Right atrium auricular region (tissue), 2 donors: ENCODE measurements around the gene ERC2. TPM values are rescaled to one million over a fixed set of nuclear protein-coding genes. Genes with fewer than 3 reads are reported as not detected.

Experiments used
- DNase-seq: peaks from one replicate; pipeline ENCODE4 v3.0.0-alpha.2; 2019; ENCODE audit warnings: low spot score
- H3K27ac ChIP-seq, 2 donors: fragments of 200-600 bp; sonication (generic); 1 replicate in 1 of 2; 2 replicates in 1 of 2; pipeline ENCODE4 v1.5.1; 2016 to 2019
- H3K27me3 ChIP-seq, 2 donors: fragments of 200-600 bp; sonication (generic); one replicate each; pipeline versions ENCODE4 v1.5.1 to v1.6.0; 2017 to 2019
- H3K36me3 ChIP-seq: fragments of 200-600 bp; sonication (generic); one replicate; pipeline ENCODE4 v1.5.1; 2016
- H3K4me1 ChIP-seq, 2 donors: fragments of 200-600 bp; sonication (generic); one replicate each; pipeline versions ENCODE4 v1.5.1 to v1.6.0; 2017 to 2019
- H3K4me3 ChIP-seq, 2 donors: fragments of 200-600 bp; sonication (generic); 1 replicate in 1 of 2; 2 replicates in 1 of 2; pipeline ENCODE4 v1.5.1; 2017 to 2019; ENCODE audit warnings: mild to moderate bottlenecking in 1 of 2, moderate library complexity in 1 of 2
- H3K9me3 ChIP-seq, 2 donors: fragments of 200-600 bp; sonication (generic); one replicate each; pipeline ENCODE4 v1.5.1; 2019
- total RNA-seq, 2 donors: library from RNA; depleted of rRNA; stranded (reverse); fragments of >200 nt; gene quantifications; one replicate each; pipeline ENCODE4 v1.1.0, GENCODE V29; 2016
- TF ChIP-seq, protein P1 (sequence below), 2 donors: fragments of 200-600 bp; sonication (generic); IDR thresholded peaks; one replicate each; pipeline ENCODE4 v1.5.1; 2019; ENCODE audit warnings: antibody characterized with exemption in 2 of 2

ERC2 gene
- total RNA-seq, 2 donors from 2014 or later, result 2.9 to 4.0 TPM

DNA sequence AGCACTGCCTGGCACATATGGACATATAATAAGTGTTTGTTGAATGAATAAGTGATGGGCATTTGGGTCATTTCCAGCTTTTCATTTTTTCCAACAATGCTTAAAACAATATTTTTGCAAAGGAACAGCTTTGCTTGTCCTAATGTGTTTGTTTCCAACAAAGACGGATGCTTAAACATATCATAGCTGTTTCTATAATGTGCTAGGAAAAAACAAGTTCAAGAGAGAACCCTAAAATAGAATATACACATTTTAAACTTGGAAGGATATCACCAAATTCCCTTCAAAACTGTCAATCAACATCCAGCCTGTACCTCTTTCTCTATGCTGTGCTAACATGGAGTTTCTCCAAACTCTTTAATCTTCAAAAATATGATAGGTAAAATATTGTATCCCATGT, 756.6 kb downstream of the ERC2 start:
- no peak for DNase-seq
- no peaks in the 10 kb centered on the region for H3K27me3 ChIP-seq
- TF ChIP-seq, protein P1, sequence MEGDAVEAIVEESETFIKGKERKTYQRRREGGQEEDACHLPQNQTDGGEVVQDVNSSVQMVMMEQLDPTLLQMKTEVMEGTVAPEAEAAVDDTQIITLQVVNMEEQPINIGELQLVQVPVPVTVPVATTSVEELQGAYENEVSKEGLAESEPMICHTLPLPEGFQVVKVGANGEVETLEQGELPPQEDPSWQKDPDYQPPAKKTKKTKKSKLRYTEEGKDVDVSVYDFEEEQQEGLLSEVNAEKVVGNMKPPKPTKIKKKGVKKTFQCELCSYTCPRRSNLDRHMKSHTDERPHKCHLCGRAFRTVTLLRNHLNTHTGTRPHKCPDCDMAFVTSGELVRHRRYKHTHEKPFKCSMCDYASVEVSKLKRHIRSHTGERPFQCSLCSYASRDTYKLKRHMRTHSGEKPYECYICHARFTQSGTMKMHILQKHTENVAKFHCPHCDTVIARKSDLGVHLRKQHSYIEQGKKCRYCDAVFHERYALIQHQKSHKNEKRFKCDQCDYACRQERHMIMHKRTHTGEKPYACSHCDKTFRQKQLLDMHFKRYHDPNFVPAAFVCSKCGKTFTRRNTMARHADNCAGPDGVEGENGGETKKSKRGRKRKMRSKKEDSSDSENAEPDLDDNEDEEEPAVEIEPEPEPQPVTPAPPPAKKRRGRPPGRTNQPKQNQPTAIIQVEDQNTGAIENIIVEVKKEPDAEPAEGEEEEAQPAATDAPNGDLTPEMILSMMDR (IDR thresholded peaks at IDR 0.05), result no peak

DNA sequence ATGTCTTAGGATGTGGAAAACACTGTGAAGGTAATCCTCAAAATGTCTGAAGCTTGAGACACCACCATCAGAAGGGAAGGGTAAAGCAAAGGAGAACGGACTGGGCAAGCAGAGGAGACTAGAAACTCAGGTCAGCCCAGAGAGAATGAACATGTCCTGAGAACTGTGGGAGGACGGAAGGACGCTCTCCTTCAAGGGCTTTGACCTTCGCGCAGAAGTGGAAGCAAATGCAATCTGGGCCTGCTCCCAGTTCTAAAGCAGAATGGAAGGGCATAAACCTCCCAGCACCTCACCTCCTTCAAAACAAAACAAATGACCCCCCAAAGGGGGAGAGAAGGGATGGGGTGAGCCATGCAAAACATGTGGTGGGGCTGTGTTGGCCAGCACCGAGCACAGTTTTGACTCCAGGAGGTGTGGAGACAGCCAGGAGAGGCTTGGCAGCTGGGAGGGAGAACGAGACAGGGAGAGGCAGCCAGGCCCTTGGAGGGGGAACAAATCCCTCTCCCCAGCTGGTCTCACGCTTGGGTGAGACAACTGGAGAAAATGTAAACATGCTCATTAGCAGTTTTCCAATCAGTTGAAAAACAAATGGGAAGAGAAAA, 758.8 kb downstream of the ERC2 start:
- no peak overlapping the region for H3K4me3 ChIP-seq
- no peaks in the 10 kb centered on the region for H3K9me3 ChIP-seq
- TF ChIP-seq, protein P1 (IDR thresholded peaks at IDR 0.05), result no peak
- DNase-seq, result no peak
- peaks cover 0 to 7% of the 10 kb centered on the region in 2 donors for H3K4me1 ChIP-seq
- H3K27ac ChIP-seq, result no peak overlapping the region
- no peaks in the 10 kb centered on the region for H3K27me3 ChIP-seq
- no peaks in the 10 kb centered on the region for H3K36me3 ChIP-seq

More for the DNA sequence above, 756.6 kb downstream of the ERC2 start:
- Histone ChIP-seq H3K36me3 (no peaks in the 10 kb centered on the region), H3K4me3 (no peak overlapping the region), H3K27ac (no peak overlapping the region), H3K4me1 (peaks cover 0 to 7% of the 10 kb centered on the region in 2 donors), H3K9me3 (no peaks in the 10 kb centered on the region)

DNA sequence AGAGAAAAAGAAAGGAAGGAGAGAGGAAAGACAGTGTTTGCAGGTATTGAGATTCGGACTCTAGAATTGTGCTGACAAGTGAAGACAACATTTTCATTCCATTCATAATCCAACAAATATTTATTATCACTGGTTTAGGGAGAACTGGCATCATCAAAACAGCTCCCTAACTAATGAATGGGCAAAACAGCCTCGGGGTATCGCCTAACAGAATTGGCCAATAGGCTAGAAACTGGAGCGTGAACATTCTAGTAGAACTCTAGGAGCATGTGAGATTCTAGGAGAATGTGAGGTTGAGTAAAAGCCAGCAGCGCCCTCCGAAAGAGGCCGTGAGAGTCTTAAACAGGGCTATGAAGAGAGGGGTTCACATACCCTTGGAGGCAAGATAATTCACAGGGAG, 759.3 kb downstream of the ERC2 start:
- Histone ChIP-seq H3K9me3 (no peaks in the 10 kb centered on the region), H3K4me1 (peaks cover 0 to 7% of the 10 kb centered on the region in 2 donors), H3K4me3 (no peak overlapping the region), H3K27me3 (no peaks in the 10 kb centered on the region), H3K36me3 (no peaks in the 10 kb centered on the region), H3K27ac (no peak overlapping the region)
- DNase-seq, result no peak
- TF ChIP-seq, protein P1 (IDR thresholded peaks at IDR 0.05), result no peak

DNA sequence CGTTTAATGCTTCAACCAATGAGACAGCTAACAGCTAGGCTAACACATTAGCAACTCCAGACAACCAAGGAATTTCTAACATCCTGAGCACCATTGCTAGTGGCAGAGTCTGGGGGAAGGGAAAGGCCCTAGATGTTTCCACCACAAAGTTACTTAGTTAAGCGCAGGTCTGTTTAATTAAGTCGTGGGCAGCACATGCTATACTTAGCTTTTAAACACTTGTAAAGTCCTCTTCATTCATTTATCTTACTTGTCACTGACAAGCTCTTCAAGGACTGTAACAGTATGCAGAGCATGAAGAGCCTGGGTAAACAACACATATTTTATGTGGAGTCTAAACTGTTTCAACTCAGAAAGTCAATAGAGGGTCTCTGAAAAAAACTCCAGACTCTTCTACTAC, 760.0 kb downstream of the ERC2 start:
- DNase-seq, result no peak
- H3K4me1 ChIP-seq, result peaks cover 0 to 7% of the 10 kb centered on the region in 2 donors
- no peaks in the 10 kb centered on the region for H3K9me3 ChIP-seq
- TF ChIP-seq, protein P1 (IDR thresholded peaks at IDR 0.05), result no peak
- H3K36me3 ChIP-seq, result no peaks in the 10 kb centered on the region
- peak overlapping the region in 1 of 2 donors; percentile 39 for H3K27ac ChIP-seq
- H3K4me3 ChIP-seq, result no peak overlapping the region
- no peaks in the 10 kb centered on the region for H3K27me3 ChIP-seq

DNA sequence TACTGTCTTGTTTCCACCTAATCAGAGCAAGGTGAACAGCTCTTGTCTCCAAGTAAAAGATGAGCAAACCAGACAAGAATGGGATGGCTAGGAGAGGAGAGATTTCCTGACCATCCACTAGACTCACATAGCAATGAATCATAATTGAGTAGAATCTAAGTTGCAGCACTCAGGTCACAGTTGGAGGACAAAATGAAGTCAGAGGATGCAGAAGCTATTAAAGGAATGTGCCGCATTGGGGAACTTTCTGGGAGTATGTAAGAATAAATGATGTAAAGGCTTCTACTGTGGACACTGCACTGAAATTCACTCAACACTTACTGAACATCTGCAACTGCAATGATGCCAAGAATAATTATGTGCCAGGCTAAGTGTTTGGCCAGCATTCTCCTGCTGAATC, 763.7 kb downstream of the ERC2 start:
- TF ChIP-seq, protein P1 (IDR thresholded peaks at IDR 0.05), result no peak
- no peak for DNase-seq
- H3K9me3 ChIP-seq, result no peaks in the 10 kb centered on the region
- H3K27ac ChIP-seq, result no peak overlapping the region
- H3K4me3 ChIP-seq, result no peak overlapping the region
- H3K36me3 ChIP-seq, result no peaks in the 10 kb centered on the region
- no peaks in the 10 kb centered on the region for H3K27me3 ChIP-seq
- H3K4me1 ChIP-seq, result peaks cover 0 to 1% of the 10 kb centered on the region in 2 donors

DNA sequence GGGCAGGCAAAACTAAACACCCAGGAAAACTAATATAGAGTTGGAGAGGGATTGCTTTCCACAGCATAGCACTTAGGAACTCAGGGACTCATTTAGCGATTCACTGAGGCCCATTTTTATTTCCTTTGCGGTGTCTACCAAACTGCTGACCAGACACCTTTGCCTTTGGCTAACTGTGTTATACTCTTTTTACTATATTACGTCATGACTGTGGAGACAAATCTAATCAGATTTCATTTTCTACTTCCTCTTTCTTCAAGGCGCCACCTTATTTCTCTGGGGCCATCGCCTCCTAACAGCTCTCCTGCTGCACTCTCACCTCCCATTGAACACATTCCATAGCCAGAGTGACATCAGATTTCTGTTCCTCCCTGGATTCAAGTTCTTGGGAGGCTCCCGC, 765.4 kb downstream of the ERC2 start:
- TF ChIP-seq, protein P1 (IDR thresholded peaks at IDR 0.05), result no peak
- Histone ChIP-seq H3K4me1 (no peaks in the 10 kb centered on the region), H3K4me3 (no peak overlapping the region), H3K36me3 (no peaks in the 10 kb centered on the region), H3K27me3 (no peaks in the 10 kb centered on the region), H3K27ac (no peak overlapping the region), H3K9me3 (no peaks in the 10 kb centered on the region)
- DNase-seq, result no peak
